ENCODE data around the gene SYCE1.
A peak's percentile ranks its signal among the peaks of the same experiment; 100 is the strongest.
"Not testable (repeated sequence)": the region's sequence is repeated elsewhere in the genome, so short reads cannot be mapped to it uniquely, and the experiment has no call there.

The SYCE1 gene

DNA sequence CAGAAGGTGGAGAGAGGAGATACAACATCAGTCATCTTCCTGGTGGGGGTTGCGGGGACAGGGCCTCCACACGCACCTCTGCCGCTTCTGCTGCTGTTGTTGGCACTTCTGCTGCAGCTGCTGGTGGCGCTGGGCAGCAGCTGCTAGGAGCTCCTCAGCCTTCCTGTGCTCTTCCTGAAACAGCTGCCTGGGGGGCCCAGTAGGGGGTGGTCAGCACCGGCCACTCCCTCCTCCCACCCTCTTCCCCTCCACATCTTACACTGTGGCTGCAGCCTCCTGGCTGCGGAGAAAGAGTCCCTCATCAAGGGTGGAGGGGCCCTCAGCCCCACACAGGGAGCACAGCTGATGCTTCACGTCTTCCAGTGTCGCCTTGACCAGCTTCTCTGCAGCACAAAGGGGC lies 9.9 kb downstream of the SYCE1 start:
- DNase-seq: no peak

DNA sequence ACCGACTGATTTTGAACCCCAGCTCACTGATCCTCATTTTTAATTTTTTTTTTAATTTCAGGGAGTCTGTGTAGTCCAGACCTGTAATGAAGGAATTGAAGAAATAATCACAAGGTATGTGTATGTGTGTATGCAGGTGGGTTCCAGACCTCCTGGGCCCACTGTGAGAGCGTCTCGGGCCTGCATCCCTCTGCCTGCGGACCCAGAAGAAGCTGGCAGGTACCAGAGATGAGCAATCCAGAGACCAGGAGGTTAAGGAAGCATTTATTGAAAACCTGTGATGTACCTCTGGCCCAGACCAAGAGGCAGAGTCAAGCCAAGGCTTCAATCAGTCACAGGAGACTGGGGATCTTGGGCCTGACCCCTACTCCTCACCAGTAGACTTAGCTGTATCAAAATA lies 10.8 kb downstream of the SYCE1 start:
- no peak for DNase-seq

DNA sequence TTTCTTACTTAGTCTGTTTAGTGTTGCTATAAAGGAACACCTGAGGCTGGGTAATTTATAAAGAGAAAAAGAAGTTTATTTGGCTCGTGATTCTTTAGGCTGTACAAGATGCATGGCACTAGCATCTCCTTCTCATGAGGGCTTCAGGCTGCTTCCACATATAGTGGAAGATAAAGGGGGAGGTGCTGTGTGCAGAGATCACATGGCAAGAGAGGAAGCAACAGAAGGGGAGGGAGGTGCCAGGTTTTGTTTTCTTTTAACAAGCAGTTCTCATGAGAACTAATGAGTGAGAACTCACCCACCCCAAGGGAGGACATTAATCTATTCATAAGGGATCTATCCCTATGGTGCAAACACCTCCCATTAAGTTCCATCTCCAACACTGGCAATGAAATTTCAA lies 20.9 kb downstream of the SYCE1 start:
- no peak for DNase-seq

DNA sequence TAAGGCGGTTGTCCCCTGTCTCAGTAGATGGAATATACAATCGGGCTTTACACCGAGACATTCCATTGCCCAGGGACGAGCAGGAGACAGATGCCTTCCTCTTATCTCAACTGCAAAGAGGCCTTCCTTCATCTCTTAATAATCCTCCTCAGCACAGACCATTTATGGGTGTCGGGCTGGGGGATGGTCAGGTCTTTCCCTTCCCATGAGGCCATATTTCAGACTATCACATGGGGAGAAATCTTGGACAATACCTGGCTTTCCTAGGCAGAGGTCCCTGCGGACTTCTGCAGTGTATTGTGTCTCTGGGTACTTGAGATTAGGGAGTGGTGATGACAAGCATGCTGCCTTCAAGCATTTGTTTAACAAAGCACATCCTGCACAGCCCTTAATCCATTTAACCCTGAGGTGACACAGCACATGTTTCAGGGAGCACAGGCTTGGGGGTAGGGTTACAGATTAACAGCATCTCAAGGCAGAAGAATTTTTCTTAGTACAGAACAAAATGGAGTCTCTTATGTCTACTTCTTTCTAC lies 23.9 kb downstream of the SYCE1 start:
- DNase-seq: not testable (repeated sequence)

DNA sequence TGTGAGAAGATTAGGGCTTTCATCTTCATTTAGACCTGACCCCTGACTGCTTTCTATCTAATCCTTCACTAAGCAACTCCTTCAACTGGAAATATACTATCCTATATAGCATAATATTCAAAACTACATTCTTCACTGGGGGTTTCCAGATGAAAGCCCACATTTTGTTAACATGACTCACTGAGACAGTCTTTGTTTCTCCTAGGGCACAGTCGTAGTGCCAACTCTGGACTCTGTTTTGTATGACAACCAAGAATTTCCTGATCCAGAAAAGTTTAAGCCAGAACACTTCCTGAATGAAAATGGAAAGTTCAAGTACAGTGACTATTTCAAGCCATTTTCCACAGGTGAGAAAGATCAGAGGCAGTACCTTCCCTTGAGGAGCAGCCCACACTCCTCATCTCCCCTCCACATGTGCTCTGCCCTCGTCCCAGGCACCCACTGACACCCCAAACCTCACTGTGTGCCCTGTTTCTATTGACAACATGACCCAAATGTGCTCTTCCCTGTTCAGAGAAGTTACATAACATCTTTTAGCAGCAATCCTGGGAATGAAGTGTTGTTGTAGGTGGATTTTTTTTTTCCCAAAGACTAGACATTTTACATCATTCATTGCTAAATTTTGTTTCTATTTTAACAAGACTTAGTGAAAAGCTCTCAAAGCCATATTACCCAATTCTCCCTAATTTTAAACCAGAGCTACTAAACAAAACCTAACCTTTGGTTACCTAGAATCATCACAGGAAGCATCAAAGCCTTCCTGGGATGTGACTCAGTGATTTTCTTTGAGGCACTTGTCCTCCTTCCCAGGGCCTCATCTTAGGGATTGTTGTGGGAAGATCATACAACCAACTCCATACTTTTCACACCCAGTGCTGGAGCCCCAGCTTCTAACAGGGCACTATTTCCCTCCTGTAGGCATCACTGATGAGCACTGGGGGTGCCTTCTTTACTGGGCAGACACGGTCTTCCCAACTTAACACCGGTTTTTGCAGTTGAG lies 27.5 kb downstream of the SYCE1 start:
- no peak for DNase-seq

DNA sequence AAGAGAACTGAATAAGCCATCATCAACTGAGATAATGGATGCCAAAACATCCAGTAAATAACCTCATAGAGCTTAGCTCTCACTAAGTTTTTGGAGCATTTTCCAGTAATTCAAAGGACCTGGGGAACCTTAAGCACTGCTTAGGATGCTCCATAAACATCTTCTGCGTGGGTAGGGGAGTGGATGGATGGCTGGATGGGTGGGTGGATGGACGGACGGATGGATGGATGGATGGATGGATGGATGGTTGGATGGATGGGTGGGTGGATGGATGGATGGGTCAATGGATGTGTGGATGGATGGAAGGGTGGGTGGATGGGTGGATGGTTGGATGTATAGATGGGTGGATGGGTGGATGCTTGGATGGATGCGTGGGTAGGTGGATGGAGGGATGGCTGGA lies 29.2 kb downstream of the SYCE1 start:
- DNase-seq: no peak

DNA sequence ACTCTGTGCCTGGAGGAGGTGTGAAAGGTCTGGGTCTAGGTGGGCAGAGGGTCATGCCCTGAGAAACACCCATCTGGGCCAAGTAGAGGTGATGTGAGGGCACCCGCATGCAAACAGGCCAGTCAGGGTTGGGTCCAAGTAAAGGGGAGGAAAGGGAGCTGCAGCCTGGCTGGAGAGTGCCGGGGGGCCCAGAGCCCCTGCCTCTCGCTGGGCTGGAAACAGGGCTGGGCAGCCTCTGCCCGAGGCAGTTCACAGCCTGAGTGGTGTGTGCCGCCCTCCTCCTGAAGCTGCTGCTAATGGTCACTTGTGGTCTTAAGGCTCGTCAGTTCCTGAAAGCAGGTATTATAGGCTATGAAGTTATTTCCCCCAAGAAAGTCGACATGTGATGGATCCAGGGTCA lies 31.0 kb downstream of the SYCE1 start:
- DNase-seq: no peak

DNA sequence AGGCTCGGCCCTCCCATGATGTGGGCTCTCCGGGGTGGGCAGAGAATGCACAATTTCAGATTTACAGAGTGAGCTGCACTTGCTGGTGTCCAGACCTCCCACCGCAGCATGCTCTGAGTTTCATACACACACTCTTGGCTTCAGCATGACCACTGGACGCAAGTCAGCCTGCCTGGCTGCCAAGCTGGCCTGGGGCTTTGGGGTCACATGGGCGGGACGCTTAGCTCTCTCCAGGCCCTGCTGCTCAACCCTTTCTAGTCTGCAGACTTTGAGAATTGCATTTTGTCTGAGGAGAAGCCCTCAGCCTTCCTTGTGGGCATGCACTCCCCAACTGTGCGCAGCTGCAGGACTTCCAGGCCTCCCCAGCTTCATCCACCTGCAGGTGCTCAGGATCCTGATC lies 32.5 kb downstream of the SYCE1 start:
- DNase-seq: no peak

DNA sequence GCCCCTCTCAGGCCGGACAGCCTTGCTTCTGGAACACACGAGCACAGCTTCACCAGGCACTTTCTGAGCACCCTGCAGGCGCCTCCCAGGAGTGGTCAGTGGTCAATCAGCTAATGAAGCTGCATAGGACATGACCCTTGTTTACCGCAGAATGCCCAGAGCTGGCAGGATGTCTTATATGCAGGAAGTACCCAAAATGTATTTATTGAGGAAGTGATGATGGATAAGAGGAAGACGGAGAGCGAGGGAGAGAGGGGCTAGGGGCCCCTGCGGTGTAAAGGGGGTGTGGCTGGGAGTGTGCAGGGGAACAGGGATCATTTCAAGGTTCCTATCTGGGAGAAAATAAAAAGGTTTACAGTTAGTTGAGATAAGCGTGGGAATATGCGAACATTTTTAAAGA lies 34.9 kb downstream of the SYCE1 start:
- DNase-seq: no peak

DNA sequence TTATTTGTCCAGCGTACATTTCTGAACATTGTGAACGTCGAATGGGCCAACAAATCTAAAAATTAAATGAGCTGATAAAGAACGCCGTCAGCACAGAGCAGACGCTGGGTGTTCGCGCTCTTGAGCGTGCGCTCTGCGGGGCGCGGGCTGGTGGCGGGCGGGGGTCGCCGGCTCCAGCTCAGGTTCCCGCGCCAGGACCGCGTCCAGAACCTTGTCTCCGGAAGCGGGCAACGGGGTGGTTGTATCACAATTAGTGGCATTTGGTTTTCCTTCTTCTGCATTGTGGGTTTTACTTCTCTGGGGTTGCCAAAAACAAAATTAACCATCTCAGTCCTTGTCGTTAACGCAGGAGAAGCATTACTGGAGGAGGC lies 35.8 kb downstream of the SYCE1 start:
- no peak for DNase-seq

DNA sequence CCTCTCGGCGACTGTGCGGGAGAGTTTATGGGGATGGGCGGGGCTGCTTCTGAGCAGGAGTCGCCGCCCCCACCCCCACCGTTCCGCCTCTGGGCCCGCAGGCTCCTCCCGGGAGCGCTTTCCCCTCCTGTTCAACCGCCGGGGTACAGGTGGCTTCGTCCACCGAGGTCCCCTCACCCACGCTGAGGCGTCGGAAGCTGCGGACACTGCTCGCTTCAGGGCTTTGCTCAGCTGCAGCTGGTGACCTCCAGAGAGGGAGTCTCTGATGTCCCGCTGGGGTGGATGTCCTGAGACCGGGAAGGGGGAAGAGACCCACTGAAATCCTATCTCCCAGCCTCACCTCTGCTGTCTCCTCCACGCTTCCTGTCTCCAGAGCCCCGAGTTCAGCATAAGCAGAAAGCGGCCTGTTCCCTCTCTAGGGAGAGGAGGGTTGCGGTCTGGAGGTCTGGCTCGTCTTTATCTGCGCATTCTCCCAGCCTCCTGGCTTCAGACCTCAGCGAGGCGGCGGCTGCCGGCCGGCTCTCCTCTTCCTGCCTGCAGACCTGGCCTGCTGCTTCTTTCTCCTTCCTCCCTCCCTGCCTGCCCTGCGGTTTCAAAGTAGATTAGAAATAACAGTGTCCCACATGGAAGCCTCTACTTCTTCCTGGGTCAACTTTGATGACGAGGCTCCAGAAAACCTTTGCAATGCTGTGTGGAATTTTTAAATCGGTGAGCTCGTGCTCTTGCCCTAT lies 36.4 kb downstream of the SYCE1 start:
- no peak for DNase-seq

DNA sequence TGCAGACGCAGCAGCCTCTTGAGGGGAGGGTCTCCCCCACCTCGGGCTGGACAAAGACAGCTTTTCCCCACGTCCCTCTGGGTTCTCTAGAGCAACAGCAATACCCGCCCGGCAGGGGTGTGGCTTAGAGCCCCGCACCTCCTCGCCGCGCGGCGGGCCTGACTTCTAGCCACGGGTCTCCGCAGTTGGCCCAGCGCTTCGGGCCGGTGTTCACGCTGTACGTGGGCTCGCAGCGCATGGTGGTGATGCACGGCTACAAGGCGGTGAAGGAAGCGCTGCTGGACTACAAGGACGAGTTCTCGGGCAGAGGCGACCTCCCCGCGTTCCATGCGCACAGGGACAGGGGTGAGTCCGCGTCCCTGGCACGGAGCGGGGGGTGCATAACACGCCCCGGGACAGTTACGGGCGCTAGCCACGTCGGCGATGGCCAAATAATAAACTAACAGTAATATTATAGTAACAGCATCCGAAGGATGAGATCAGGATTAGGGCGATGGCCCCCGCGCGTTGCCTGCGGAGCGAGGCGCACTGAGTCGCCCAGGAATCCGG lies 37.0 kb downstream of the SYCE1 start:
- no peak for DNase-seq

DNA sequence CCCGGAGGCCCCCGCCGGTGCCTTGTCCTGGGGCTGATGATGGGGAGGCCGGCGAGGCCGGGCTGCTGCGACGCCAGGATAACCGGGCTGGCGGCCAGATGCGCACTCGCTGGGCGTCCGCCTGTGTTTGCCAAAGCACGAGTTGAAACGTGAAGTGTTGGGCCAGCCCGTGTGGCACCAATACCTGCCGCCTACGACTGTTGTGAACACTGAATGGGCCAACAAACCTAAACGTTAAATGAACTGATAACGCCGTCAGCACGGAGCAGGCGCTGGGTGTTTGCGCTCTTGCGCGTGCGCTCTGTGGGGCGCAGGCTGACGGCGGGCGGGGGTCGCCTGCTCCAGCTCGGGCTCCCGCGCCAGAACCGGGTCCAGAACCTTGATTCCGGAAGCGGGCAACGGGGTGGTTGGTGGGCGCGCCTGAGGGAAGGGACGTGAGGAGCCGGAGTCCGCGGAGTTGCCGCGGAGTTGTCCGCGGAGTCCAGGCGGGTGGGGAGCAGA lies 37.6 kb downstream of the SYCE1 start:
- no peak for DNase-seq

DNA sequence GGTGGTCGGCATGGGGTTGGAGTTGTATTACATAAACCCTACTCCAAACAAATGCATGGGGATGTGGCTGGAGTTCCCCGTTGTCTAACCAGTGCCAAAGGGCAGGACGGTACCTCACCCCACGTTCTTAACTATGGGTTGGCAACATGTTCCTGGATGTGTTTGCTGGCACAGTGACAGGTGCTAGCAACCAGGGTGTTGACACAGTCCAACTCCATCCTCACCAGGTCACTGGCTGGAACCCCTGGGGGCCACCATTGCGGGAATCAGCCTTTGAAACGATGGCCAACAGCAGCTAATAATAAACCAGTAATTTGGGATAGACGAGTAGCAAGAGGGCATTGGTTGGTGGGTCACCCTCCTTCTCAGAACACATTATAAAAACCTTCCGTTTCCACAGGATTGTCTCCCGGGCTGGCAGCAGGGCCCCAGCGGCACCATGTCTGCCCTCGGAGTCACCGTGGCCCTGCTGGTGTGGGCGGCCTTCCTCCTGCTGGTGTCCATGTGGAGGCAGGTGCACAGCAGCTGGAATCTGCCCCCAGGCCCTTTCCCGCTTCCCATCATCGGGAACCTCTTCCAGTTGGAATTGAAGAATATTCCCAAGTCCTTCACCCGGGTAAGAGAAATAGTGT lies 38.3 kb downstream of the SYCE1 start, which contains the start of gene CYP2E1:
Gene CYP2E1 (plus strand): TSS at position 407 of the 632 bp plus-strand sequence. CDS start 33 bp downstream, at position 440.
- no peak for DNase-seq

DNA sequence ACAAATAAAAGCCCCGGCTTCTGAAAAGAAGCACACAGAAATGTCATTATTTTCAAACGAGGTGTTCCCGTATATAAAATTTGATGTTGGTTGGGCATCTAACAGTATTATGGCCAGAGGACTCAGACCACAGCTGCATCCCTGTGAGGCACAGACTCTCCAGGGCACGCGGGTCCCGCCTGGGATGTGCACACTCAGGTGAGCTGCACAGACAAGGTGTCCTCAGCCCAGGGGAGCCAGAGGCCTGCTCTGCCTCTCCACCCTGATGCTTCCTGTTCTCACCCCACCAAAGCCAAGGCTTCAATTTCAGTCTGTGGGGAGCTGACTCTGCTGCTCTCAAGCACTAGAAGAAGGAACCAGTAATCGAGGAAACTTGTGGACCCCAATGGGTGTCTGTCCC lies 39.9 kb downstream of the SYCE1 start:
- DNase-seq: no peak

DNA sequence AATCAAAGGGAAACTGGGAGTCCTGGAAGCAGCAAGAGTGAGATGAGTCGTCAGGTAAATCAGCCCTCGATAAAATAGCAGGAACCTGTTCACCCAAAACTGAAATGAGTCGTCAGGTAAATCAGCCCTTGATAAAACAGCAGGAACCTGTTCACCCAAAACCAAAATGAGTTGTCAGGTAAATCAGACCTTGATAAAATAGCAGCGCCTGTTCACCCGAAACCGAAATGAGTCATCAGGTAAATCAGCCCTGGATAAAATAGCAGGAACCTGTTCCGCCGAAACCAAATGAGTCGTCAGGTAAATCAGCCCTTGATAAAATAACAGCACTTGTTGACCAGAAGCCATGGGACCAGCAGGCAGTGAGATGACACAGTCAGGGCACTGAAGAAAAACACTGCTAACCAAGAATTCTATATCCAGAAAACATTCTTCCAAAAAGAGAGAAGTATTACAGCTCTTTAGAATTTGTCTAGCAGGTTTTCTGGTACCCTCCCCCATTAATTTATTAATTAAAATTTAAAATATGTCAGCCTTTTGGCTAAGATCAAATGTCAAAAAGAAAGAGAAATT lies 41.7 kb downstream of the SYCE1 start:
- DNase-seq: no peak

DNA sequence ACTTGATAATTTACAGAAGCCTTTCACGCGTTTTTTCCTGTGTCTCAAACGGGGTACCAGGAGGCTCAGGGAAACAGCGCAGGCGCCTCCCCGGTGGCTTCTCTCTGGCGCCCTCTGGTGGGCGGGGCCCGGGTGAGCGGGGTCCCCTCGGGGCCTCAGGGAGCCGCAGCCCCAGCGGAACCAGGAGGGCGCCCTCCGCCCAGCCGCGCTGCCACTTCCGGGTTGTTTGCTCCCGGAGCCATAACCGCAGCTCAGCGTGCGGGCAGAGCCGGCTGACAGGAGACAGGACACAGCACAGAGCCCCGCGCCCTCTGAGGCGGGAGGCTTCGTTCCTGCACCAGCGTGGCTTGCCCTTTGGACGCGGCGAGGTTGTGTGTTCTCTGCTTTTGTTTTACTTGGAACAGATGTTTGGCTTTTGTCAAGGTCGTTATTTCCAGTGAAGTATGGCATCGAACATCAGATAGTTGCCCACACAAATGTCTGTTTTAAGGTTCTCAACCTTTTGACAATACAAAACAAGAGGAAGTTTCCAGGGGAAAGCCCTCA lies 45.1 kb downstream of the SYCE1 start:
- DNase-seq: peak; percentile 74

DNA sequence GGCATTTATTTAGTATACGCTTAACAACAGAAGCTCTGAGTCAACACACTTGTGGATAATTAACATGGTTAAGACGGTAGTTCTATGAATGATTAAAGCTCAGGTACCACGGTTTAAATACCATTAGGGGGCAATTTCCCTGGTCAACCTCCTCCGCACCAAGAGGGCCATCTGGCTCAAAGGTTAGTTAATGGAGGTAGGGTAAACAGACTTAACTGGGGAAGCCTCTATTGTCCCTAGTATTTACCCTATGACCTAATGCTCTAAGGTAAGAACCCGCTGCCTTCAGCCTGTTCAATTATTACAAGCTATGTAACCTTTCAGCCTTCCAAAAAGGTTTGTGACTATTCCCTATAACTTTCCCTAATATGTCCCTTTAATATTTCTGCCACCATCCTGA lies 46.9 kb downstream of the SYCE1 start:
- not testable (repeated sequence) for DNase-seq

DNA sequence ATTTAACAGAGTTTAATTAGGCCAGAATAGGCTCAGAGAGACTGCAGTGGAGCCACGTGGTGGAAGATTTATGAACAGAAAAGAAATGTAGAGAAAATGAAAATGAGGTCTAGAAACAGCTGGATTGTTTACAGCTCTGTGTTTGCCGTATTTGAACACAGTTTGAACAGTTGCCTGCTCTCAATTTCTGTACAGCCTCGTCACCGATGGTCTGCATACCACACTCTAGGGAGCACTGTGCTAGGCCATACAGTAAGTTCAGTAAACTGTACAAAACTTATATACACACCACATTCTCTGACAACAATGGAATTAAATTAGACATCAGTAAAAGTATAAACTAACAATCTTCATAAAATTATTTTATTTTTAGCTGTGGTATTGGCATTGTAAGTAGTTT lies 49.3 kb downstream of the SYCE1 start:
- DNase-seq: no peak

DNA sequence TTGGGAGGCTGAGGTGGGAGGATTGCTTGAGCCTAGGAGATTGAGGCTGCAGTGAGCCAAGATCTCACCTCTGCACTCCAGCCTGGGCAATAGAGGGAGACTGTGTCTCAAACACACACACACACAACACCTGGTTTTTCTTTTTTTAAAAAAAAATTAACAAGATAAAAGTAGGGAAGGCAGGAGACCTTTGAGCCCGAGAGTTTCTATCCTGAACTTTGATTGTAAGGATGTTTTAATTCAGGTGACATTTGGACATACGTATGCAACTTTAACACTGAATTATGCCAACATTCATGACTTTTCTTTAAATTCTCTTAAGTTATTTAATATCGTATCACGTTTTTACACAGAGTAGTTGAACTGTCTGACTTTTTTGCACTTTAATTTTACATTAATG lies 49.9 kb downstream of the SYCE1 start:
- DNase-seq: no peak

DNA sequence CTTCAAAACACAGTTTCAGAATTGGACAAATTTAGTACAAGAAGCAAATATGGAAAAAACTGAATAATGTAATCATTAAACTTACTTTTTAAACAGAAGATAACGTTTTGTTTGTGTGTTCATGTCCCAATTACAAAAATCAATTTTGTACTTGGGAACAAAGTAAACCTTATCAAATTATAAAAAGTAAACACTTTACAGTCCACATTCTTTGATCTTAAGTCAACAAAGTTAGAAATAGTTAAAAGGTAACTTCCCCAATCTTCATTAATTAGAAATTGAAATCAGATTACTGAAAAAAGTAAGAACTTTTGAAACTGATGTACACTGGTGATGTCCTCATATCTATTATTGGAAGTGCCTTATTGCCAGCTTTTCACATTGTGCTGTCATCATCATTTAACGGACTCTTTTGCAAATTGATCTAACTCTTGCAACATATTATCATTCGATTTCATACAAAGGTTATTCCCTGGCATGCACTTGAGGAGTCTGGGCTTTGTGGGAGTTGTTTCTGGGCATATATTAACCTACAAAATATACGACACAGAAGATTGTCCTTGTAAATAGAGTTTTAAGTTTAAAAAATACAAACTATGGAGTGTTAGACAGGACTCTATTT lies 53.4 kb downstream of the SYCE1 start:
- DNase-seq: no peak

DNA sequence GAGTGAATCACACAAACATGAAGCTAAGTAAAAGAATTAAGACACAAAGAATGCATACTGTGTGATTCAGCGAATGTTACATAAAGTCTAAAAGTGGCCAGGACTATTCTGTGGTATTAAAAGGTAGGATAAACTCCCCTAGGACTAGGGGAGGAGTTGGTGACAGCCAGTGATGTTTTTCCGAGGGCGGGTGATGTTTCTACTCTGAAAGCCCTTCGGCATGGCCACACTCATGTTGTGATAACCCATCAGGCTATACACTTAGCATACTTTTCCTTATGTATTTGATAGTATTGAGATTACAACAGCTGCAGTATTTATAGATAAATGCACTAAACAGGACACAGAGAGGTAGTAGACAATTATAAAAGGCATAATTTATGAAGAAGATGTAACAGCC lies 54.0 kb downstream of the SYCE1 start:
- no peak for DNase-seq
